SK-N-SH (cell line): ENCODE measurements around the gene PPP1R3G. TPM values are rescaled to one million over a fixed set of nuclear protein-coding genes. Genes with fewer than 3 reads are reported as not detected.

ENCODE experiments used
- CTCF ChIA-PET: fragments of 300-600, 350-600 bp; formaldehyde crosslinking; extraction: SDS; loops from one replicate; lab custom pipeline; 2021; lab: Yijun Ruan, JAX
- POLR2A ChIA-PET: fragments of 350-600 bp; sonication (Branson Sonifier 250); formaldehyde crosslinking; extraction: SDS; loops from one replicate; lab custom pipeline; 2020; ENCODE audit warnings: antibody characterized with exemption, inconsistent platforms; lab: Yijun Ruan, JAX
- DNase-seq: peaks from one replicate; pipeline ENCODE4 v3.0.0; 2012
- H2AFZ ChIP-seq: fragments of 200-600 bp; sonication (generic); 2 replicates; pipeline ENCODE4 v1.8.1; 2016; ENCODE audit warnings: antibody characterized with exemption, mild to moderate bottlenecking, low read depth
- H3F3A ChIP-seq: fragments of 200-600 bp; sonication (generic); replicated peaks from 2 replicates; pipeline ENCODE3; 2016; ENCODE audit warnings: antibody characterized with exemption, mild to moderate bottlenecking; ENCODE audit not compliant: insufficient read depth
- H3K27ac ChIP-seq, 2 experiments: fragments of 200-500 bp in 1 of 2; fragments of 200-600 bp in 1 of 2; sonication (Bioruptor generic) in 1 of 2; sonication (generic), shearing (Covaris generic) in 1 of 2; 2 replicates each; pipeline versions ENCODE4 v1.5.1 to v1.6.1; 2014 to 2016; ENCODE audit warnings: low read depth in 2 of 2, inconsistent platforms in 1 of 2, low read length in 1 of 2, mild to moderate bottlenecking in 1 of 2, mixed read lengths in 1 of 2
- H3K27me3 ChIP-seq: fragments of 200-600 bp; sonication (generic), shearing (Covaris generic); 2 replicates; pipeline ENCODE4 v1.6.1; 2016; ENCODE audit warnings: mixed run types; ENCODE audit not compliant: insufficient read depth
- H3K36me3 ChIP-seq, 2 experiments: fragments of 200-500 bp in 1 of 2; fragments of 200-600 bp in 1 of 2; sonication (Bioruptor generic) in 1 of 2; sonication (generic) in 1 of 2; replicated peaks in 1 of 2; 2 replicates each; pipeline versions ENCODE3 to v1.5.1; 2014 to 2016; ENCODE audit warnings: low read length in 1 of 2, mild to moderate bottlenecking in 1 of 2; ENCODE audit not compliant: insufficient read depth in 2 of 2, control insufficient read depth in 1 of 2
- H3K4me1 ChIP-seq, 2 experiments: fragments of 200-500 bp in 1 of 2; fragments of 200-600 bp in 1 of 2; sonication (Bioruptor generic) in 1 of 2; sonication (generic), shearing (Covaris generic) in 1 of 2; 2 replicates each; pipeline versions ENCODE4 v1.5.1 to v1.6.1; 2014 to 2016; ENCODE audit warnings: low read depth in 1 of 2, low read length in 1 of 2, mixed run types in 1 of 2; ENCODE audit not compliant: insufficient read depth in 2 of 2, control insufficient read depth in 1 of 2
- H3K4me2 ChIP-seq: fragments of 200-600 bp; sonication (generic), shearing (Covaris generic); 2 replicates; pipeline ENCODE4 v1.6.1; 2017; ENCODE audit warnings: mixed run types
- H3K4me3 ChIP-seq, 2 experiments: fragments of 200-500 bp in 1 of 2; fragments of 200-600 bp in 1 of 2; sonication (Bioruptor generic) in 1 of 2; sonication (generic), shearing (Covaris generic) in 1 of 2; 2 replicates each; pipeline versions ENCODE4 v1.5.1 to v1.8.1; 2014 to 2016; ENCODE audit warnings: low read depth in 2 of 2, inconsistent platforms in 1 of 2, low read length in 1 of 2, mild to moderate bottlenecking in 1 of 2, mixed read lengths in 1 of 2, moderate library complexity in 1 of 2
- H3K79me2 ChIP-seq: fragments of 200-600 bp; sonication (generic); 2 replicates; pipeline ENCODE4 v1.8.1; 2017; ENCODE audit warnings: mild to moderate bottlenecking; ENCODE audit not compliant: insufficient read depth
- H3K9ac ChIP-seq: fragments of 200-600 bp; sonication (generic); 2 replicates; pipeline ENCODE4 v1.6.1; 2017; ENCODE audit warnings: mixed run types
- H3K9me2 ChIP-seq: fragments of 200-600 bp; sonication (generic); 2 replicates; pipeline ENCODE4 v1.6.1; 2017; ENCODE audit warnings: mixed run types
- H3K9me3 ChIP-seq: fragments of 200-600 bp; sonication (generic); 2 replicates; pipeline ENCODE4 v1.6.1; 2017; ENCODE audit warnings: mixed run types, mild to moderate bottlenecking, moderate library complexity
- H4K20me1 ChIP-seq: fragments of 200-600 bp; sonication (generic); 2 replicates; pipeline ENCODE4 v1.6.1; 2017; ENCODE audit warnings: mild to moderate bottlenecking, mixed run types; ENCODE audit not compliant: insufficient read depth
- CHD2 ChIP-seq: fragments of 150-350 bp; IDR thresholded peaks from 2 replicates; pipeline ENCODE4 v1.6.1; 2018; ENCODE audit warnings: low read length; ENCODE audit not compliant: partially characterized antibody
- CTCF ChIP-seq: fragments of 200-600 bp; sonication (generic); IDR thresholded peaks from 2 replicates; pipeline ENCODE4 v1.6.1; 2017; ENCODE audit warnings: antibody characterized with exemption, mild to moderate bottlenecking, moderate library complexity
- EP300 ChIP-seq, 2 experiments: IDR thresholded peaks; 2 replicates each; pipeline versions ENCODE4 v1.4.0 to v1.6.1; 2012; ENCODE audit warnings: borderline replicate concordance in 1 of 2, low read depth in 1 of 2, low read length in 1 of 2
- FOSL2 ChIP-seq: IDR thresholded peaks from 2 replicates; pipeline ENCODE4 v1.4.0; 2012; ENCODE audit warnings: low read depth, mild to moderate bottlenecking, moderate library complexity, borderline replicate concordance
- GATA2 ChIP-seq: sonication (generic); formaldehyde crosslinking; IDR thresholded peaks from 2 replicates; pipeline ENCODE4 v1.5.0; 2020; ENCODE audit warnings: mild to moderate bottlenecking, missing genetic modification reagents
- IRF3 ChIP-seq: fragments of 150-350 bp; IDR thresholded peaks from 2 replicates; pipeline ENCODE4 v1.6.1; 2016; ENCODE audit warnings: mild to moderate bottlenecking, low read depth, low read length
- MAX ChIP-seq: IDR thresholded peaks from 2 replicates; pipeline ENCODE4 v1.4.0; 2012; ENCODE audit warnings: low read depth
- MEF2A ChIP-seq: IDR thresholded peaks from 2 replicates; pipeline ENCODE4 v1.4.0; 2012; ENCODE audit warnings: low read depth, borderline replicate concordance
- NRF1 ChIP-seq: IDR thresholded peaks from 2 replicates; pipeline ENCODE4 v1.6.1; 2012; ENCODE audit warnings: low read depth, mild to moderate bottlenecking, low read length
- POLR2AphosphoS5 ChIP-seq: IDR thresholded peaks from 2 replicates; pipeline ENCODE4 v1.6.1; 2012; ENCODE audit warnings: low read depth, low read length
- REST ChIP-seq: IDR thresholded peaks from 2 replicates; pipeline ENCODE4 v1.6.1; 2012; ENCODE audit warnings: mild to moderate bottlenecking, low read depth, low read length, moderate library complexity
- TEAD4 ChIP-seq: IDR thresholded peaks from 2 replicates; pipeline ENCODE4 v1.4.0; 2012; ENCODE audit warnings: mild to moderate bottlenecking, borderline replicate concordance; ENCODE audit not compliant: insufficient read depth
- USF1 ChIP-seq: IDR thresholded peaks from 2 replicates; pipeline ENCODE4 v1.4.0; 2012; ENCODE audit warnings: low read depth, borderline replicate concordance
- ZBTB33 ChIP-seq: IDR thresholded peaks from 2 replicates; pipeline ENCODE4 v1.4.0; 2012; ENCODE audit warnings: low read depth, borderline replicate concordance
- WGBS: methylation state at CpG from one replicate; pipeline ENCODE4 v1.1.6; 2017; ENCODE audit warnings: low lambda C conversion rate; 5-methylcytosine and 5-hydroxymethylcytosine counted together
- polyA plus RNA-seq, 3 experiments: library from polyadenylated mRNA; depleted of rRNA; stranded (reverse); fragments of >200 nt; gene quantifications; 2 replicates each; pipeline ENCODE4 v1.2.3, GENCODE V29; 2012

Gene PPP1R3G
- polyA plus RNA-seq, 1 of the 3 experiments (the other 2 are of a cell fraction), result 0.10 TPM

- TF ChIP-seq CTCF (no peak), POLR2AphosphoS5 (no peak), USF1 (no peak), NRF1 (no peak), CHD2 (no peak), EP300 (IDR thresholded peaks at IDR 0.05; ENCODE audit: borderline replicate concordance in 1 of 2, low read depth in 1 of 2, low read length in 1 of 2) (no peak), REST (no peak)
- TF ChIP-seq, all 33 proteins: peak for 0
These were observed 17.3 kb downstream of the PPP1R3G start (continued) for GRCh38 chr6:5102267-5102970.

- Histone ChIP-seq H3K4me1 (no peaks in the 10 kb centered on the region), H3F3A (no peaks in the 10 kb centered on the region), H3K9ac (no peak overlapping the region), H3K79me2 (no peaks in the 10 kb centered on the region), H4K20me1 (no peaks in the 10 kb centered on the region), H3K9me2 (no peaks in the 10 kb centered on the region), H3K9me3 (no peaks in the 10 kb centered on the region), H3K36me3 (no peaks in the 10 kb centered on the region)
- CTCF ChIA-PET, result no interaction called here
- WGBS, result 87% methylated on average over 8 of the region's 8 CpGs
- POLR2A ChIA-PET, result no interaction called here
- no peak for TF ChIP-seq TEAD4
- TF ChIP-seq NRF1, result no peak
- no peak for TF ChIP-seq GATA2 (CRISPR knock-in tag)
- no peak for TF ChIP-seq MAX
- TF ChIP-seq CHD2, result no peak
- no peak for TF ChIP-seq IRF3
- no peak for TF ChIP-seq ZBTB33
- TF ChIP-seq MEF2A, result no peak
- no peak for TF ChIP-seq FOSL2
- TF ChIP-seq CTCF, result no peak
- TF ChIP-seq, all 33 proteins: peak for 0
- Histone ChIP-seq H3K27me3 (no peaks in the 10 kb centered on the region), H2AFZ (no peak overlapping the region), H3K4me2 (no peak overlapping the region), H3K4me3 (no peak overlapping the region), H3K27ac (no peak overlapping the region)
- no peak for DNase-seq
These were observed 18.1 kb downstream of the PPP1R3G start for GRCh38 chr6:5103250-5103649.
